Medulla oblongata (tissue), 1 donor: Measurements from ENCODE around the gene GLB1L.
"Not testable (repeated sequence)": the region's sequence is repeated elsewhere in the genome, so short reads cannot be mapped to it uniquely, and the experiment has no call there.

Experiments used
- DNase-seq: peaks from one replicate; pipeline ENCODE4 v3.0.0-alpha.2; 2015; ENCODE audit errors: extremely low spot score

GLB1L gene

DNA sequence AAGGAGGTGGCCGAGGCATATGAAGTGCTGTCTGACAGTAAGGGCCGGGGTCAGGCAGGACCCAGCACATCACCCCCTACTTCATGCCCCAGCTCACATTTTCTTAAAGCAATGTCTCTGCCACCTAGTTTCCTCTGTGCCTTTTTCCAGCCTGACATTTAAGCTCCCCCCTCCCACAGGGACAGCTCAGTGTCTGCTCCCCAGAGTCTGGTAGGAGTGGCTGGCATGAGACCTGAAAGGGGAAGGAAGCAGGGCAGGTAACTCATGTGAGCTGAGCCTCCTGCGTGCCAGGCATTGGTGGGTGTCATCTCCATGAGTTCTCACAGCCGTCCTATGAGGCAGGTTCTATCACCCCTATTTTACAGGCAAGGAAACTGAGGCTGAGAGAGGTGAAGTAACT is 35.4 kb upstream of the GLB1L start:
- DNase-seq, result peak; percentile 30

- DNase-seq, result peak; percentile 37
These were observed 34.8 kb upstream of the GLB1L start for GRCh38 chr2:219279916-219280516.

DNA sequence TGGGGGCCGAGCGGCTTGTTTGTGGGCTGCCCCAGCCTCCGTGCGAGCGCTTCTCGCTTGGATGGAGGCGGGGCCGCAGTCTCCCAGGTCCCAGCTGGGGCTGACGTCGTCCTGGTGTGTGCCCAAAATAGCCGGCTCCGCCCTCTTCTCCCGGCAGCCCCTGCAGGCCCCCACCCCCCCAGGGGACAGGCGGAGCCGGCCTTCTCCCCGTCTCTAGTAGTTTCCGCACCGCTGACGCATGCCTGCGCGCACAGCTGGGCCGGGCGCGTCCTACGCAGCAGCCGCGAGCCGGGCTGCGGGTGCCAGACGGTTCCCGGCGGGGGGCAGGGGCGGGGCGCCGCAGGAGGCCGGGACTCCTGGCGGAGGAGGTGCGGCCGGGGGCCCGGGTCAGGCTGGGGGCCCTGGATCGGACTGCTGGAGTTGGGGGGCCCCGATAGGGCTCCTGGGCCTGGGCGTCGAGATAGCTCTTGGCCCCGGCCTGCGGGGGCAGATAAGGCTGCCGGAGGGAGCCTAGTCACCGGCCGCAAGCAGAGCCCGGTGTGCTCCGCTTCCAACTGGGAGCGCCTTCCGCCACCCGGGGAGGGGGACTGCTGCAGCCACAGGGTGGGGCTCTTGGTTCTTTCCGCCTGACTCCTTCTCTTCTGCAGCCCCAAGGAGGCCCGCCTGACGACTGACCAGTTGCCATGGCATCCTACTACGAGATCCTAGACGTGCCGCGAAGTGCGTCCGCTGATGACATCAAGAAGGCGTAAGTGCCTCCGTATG is 34.1 kb upstream of the GLB1L start, which contains the start of gene DNAJB2:
DNAJB2 (plus strand) TSS at position 216 of the 765 bp plus-strand sequence; CDS start at position 684, 468 bp downstream.
- DNase-seq, result peak; percentile 99

DNA sequence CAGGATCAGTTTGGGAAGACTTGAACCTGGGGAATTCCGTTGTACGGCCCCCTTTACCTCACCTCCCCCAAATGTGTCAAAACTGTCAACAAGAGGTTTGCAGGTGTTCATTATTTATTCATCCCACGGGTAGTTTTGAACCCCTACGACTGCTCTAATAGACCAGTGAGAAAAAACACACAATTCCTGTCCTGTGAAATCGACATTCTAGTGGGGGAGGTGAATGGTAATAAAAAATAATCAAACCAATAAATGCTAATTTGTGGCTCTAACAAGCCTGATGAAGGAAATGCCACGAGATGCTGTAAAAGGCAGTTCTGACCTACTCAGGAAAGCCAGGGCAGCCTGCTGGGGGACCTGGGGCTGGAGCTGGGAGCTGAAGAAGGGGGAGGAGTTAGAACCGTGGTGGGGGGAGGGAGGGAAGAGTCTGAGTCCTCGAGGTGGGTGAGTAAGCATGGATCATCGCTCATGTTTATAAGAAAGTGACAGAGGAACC is 33.5 kb upstream of the GLB1L start:
- DNase-seq, result no peak

DNA sequence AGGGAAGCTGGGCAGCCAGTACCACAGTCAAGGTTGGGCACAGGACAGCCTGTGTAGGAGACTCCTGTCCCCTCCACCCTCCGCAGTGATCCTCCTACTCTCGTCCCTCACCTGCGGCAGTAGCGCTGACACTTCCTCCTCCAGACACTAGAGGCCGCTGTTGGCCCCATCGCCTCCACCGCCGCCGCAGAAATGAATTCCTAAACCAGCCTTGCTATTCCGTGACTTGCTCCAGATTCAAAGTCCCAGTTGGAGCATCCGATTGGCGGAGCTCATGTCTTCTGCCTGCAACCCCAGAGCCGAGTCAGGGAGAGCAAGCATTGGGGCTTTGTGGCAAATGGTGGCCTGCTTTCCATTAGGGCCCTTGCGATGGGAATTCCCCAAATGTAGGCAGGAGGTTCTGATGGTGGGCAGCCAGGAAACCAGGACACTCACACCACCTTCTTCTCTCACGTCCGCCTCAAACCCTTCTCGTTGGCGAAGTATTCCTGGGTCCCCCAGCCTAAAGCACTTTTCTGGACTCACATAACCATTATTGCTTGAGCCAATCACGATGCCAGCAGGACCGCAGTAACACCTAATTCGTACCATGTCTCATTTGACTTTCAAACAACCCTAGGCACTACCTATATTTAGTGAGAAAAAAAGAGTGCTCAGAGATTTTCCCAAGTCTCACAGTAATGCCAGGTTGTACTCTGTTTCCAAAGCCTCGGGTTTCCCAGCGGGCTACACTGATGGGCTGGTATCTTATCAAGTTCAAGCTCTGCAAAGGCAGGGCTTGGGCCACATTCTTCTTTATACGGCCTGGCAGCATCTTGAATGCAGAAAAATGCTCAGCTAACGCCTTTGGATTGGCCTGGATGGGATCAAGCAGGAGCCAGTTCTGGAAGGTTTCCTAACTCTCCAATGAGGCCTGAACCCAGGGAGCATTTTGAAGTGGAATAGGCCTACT is 32.7 kb upstream of the GLB1L start:
- DNase-seq, result peak; percentile 90

- no peak for DNase-seq
These were observed 29.2 kb upstream of the GLB1L start for GRCh38 chr2:219274361-219274921.

DNA sequence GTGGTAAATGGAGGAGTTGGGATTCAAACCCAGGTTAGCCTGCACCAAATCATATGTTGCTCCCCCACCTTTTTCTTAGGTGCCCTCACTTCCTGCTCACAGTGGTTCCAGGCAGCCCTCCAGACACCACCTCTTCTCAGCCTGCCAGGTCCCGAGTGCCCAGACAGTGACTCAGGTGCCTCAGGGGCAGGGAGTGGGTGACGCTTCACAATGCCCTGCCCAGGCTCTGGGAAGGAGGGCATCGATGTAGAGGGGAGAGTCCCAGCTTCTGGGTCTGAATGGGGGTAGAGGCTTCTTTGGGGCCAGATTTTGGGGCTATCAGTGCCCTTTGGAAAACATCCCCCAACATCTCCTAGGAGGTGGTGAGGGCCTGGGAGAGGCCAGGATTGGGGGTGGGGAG is 28.7 kb upstream of the GLB1L start:
- no peak for DNase-seq

- no peak for DNase-seq
These were observed 27.8 kb upstream of the GLB1L start for GRCh38 chr2:219272995-219273394.

GRCh38 chr2:219272356-219272755 is 27.1 kb upstream of the GLB1L start:
- DNase-seq, result no peak

GRCh38 chr2:219271021-219271420 is 25.8 kb upstream of the GLB1L start:
- no peak for DNase-seq

- DNase-seq, result no peak
These were observed 24.8 kb upstream of the GLB1L start for GRCh38 chr2:219270055-219270372.

DNA sequence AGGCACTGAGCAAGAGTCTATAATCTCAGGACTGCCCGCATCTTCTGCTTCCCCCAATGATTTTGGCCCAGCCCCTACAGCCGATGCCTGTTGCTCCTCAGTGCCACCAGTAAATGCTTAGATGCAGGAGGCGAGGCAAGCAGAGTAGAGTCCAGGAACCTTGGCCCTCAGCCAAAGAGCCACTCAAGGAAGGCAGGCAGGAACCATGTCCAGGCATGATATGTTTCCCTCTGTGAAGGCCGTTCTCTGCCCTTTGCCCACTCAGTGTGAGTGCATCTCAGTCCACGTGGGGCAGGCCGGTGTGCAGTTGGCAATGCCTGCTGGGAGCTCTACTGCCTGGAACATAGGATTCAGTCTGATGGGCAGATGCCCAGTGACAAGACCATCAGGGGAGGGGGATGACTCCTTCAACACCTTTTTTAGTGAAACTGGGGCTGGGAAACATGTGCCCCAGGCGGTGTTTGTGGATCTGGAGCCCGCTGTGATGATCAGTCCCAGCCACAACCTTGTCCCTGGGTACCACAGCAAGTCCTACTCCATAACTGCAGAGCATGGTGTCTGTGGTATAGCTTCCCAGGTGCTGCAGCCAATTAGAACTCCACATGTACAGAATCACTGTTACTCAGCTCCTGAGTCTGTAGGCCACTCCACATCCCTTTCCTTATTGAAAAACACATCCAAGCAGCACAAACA is 24.3 kb upstream of the GLB1L start:
- no peak for DNase-seq

DNA sequence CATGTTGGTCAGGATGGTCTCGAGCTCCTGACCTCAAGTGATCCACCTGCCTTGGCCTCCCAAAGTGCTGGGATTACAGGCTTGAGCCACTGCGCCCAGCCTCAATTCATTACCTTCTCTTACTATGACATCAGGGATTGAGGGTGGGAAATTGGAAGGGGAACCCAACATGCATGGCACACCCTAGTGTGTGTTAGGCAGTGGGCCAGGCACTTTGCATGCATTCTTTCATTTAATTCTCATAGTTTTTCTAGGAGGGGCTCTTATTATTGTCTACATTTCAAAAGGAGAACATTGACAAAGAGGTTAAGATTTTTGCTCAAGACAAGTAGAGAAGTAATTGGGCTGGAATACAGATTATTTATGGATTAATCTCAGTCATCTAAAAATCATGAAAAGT is 23.1 kb upstream of the GLB1L start:
- DNase-seq, result no peak

- DNase-seq, result no peak
These were observed 21.6 kb upstream of the GLB1L start for GRCh38 chr2:219266886-219267285.

DNA sequence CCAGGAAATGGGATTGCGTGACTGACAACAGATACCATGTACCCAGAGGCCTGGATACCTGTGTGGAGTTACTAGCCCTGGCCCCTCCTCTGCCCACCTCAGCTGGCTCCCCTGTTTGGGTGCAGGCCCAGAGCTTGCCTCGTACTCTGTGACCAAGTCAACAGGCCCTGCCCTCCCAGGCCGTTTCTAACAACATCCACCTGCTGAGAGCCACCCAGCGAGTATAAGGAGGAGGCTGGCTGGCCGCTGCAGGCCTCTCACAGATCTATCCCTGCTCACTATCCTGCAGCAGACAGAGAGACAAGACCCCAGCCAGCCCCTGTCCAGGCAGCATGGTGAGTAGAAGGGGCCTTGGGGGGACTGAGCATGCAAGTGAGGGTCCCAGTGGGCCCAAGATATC is 21.0 kb upstream of the GLB1L start:
- DNase-seq, result no peak

- DNase-seq, result no peak
These were observed 16.0 kb upstream of the GLB1L start for GRCh38 chr2:219261024-219261855.

GRCh38 chr2:219258942-219259341 is 13.7 kb upstream of the GLB1L start:
- DNase-seq, result not testable (repeated sequence)

GRCh38 chr2:219254590-219255201 is 9.5 kb upstream of the GLB1L start:
- no peak for DNase-seq

GRCh38 chr2:219253753-219254589 is 8.7 kb upstream of the GLB1L start, which contains the start of gene TUBA4A:
TUBA4A (minus strand) TSS chr2:219253918; CDS start chr2:219253858, 60 bp downstream.
- DNase-seq, result peak; percentile 91
